RKO (cell line): ENCODE results near the gene ZNF655.

ENCODE experiments used
- DNase-seq: peaks from one replicate; pipeline ENCODE4 v3.0.0-alpha.2; 2016; ENCODE audit warnings: low spot score

ZNF655 gene

GRCh38 chr7:99606531-99606930 is 48.1 kb downstream of the ZNF655 start:
- no peak for DNase-seq

- DNase-seq, result no peak
Observed at GRCh38 chr7:99607548-99607947, 49.1 kb downstream of the ZNF655 start.

- no peak for DNase-seq
Observed at GRCh38 chr7:99614495-99614894, 56.1 kb downstream of the ZNF655 start.

GRCh38 chr7:99615989-99616358 is 57.5 kb downstream of the ZNF655 start:
- DNase-seq, result no peak

DNA sequence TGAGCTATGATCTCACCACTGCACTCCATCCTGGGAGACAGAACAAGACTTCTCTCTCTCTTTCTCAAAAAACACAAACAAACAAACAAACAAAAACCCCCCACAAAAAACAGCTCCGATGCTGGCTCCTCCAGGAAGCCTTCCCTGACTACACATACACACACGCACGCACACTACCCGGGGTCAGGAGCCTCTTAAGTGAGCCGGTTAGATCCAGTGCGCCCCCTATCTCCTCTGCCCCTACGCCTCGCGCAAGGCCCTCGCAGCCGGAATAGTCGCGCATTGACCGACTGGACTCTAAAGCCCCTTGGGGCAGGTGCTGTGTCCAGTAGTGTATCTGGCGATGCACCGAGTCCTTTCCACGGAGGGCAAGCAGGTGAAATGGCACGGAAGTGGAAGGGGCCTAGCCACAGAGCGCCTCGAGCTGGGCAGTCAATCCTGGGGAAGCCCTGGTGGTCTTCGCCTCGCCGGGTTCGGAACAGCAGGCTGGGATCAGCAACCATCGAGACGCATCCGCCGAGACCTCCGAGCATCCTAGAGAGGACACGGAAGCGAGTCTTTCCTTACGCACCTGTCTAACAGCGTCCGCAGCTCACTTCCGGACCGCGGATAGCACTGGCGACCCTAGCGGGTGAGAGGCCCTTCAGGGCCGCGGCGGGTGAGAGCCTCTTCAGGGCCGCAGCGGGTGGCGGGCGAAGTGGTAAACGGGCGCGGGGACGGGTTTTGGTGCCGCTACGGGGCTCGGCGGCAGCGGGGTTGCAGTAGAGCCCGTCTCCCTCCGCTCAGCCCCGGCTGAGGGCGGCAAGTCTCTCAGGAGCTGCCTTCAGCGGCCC is 58.1 kb downstream of the ZNF655 start, which contains the start of gene ZSCAN25:
Gene ZSCAN25, plus strand, starts transcription at position 588 of the 833 bp plus-strand sequence. CDS start 2,661 bp downstream, outside the sequence.
- peak; percentile 98 for DNase-seq

DNA sequence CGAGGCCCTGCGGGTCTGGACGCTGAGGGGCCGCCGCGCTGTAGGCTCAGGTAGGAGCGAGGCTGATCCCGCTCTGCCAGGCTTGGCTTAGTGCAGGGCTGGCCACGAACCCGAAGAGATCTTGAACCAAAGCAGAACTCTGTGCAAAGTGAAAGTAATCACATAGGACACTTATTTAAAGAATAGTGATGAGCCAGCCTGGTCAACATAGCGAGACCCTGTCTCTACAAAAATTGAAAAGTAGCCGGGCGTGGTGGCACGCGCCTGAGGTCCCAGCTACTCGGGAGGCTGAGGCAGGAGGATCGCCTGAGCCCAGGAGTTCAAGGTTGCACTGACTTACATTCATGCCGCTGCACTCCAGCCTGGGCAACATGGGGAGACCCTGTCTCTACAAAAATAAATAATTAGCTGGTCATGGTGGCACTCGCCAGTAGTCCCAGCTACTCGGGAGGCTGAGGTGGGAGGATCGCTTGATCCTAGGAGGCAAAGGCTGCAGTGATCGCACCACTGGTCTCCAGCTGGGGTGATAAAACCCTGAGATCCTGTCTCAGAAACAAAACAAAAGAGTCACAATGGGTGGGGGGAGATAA is 58.8 kb downstream of the ZNF655 start:
- DNase-seq, result peak; percentile 23

- DNase-seq, result peak; percentile 81
Observed at GRCh38 chr7:99618726-99619125, 60.3 kb downstream of the ZNF655 start.

DNA sequence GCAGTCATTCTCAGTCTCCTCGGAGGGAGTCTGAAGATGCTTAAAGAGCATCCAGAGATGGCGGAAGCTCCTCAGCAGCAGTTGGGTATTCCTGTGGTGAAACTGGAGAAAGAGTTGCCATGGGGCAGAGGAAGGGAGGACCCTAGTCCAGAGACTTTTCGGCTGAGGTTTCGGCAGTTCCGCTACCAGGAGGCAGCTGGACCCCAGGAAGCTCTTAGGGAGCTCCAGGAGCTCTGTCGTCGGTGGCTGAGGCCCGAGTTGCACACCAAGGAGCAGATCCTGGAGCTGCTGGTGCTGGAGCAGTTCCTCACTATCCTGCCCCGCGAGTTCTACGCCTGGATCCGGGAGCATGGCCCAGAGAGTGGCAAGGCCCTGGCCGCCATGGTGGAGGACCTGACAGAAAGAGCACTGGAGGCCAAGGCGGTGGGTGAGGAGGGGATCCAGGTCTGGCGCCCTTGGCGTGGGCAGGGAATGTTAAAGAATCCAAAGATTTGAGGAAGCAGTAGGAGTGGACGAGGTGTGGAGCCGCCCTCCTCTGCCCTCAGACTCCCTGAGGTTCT is 61.2 kb downstream of the ZNF655 start:
- DNase-seq, result no peak

DNA sequence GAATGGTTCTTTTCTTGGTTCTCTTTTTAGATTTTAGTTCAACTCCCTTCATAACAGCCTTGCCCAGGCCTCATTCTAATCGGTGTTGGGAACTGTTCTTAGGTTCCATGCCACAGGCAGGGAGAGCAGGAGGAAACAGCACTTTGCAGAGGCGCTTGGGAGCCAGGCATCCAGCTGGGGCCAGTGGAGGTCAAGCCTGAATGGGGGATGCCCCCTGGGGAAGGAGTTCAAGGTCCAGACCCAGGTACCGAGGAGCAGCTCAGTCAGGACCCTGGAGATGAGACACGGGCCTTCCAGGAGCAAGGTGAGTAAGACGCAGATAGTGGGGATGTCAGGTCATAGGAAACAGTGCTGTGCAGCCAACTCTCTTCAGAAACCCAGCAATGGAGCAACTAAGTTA is 62.8 kb downstream of the ZNF655 start:
- no peak for DNase-seq

DNA sequence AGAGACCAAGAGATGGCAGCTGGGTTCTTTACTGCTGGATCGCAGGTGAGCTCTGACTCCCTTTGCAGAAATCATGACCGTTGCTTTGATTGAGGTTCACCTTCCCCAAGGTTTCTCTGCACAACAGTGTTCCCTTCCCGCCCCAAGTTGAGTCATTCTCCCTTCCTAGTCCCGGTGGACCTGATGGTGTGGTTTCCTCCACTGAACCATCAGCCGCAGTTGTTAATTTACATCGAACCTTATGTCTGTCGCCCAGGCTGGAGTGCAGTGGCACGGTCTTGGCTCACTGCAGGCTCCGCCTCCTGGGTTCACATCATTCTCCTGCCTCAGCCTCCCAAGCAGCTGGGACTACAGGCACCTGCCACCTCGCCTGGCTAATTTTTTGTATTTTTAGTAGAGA is 64.2 kb downstream of the ZNF655 start:
- DNase-seq, result no peak

- DNase-seq, result no peak
Observed at GRCh38 chr7:99623091-99623693, 64.8 kb downstream of the ZNF655 start.

DNA sequence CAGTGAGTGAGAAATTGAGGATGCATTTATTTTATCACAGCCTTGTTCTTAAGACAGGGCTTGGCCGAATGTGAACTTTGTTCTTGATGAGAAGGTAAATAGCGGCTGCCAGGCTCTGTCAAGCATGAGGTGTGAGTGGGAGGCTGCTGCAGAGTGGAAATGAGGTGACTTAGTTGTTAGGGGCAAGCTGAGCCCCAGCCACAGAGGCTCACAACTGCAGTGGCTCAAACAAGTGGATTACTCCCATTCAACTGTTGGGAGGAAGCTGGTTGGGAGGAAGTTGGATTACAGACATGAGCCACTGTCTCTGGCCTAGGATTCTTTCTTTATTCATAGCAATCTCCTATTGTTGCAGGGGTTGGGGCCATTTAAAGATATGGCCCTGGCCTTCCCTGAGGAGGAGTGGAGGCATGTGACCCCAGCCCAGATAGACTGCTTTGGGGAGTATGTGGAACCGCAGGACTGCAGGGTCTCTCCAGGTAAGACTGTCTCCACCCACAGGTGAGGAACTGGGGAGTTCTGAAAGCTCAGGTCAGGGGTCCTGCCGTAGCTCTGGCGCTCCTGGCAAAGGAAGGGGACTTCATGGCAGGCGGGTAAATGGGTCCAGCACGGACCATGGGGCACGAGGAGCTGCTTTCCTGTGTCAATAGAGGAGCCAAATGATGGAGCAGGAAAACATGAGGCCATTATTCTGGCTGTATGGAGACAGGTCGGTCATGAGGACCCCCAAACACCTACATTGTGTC is 65.4 kb downstream of the ZNF655 start:
- DNase-seq, result no peak

- no peak for DNase-seq
Observed at GRCh38 chr7:99624484-99624883, 66.0 kb downstream of the ZNF655 start.

- no peak for DNase-seq
Observed at GRCh38 chr7:99625321-99625720, 66.9 kb downstream of the ZNF655 start.

DNA sequence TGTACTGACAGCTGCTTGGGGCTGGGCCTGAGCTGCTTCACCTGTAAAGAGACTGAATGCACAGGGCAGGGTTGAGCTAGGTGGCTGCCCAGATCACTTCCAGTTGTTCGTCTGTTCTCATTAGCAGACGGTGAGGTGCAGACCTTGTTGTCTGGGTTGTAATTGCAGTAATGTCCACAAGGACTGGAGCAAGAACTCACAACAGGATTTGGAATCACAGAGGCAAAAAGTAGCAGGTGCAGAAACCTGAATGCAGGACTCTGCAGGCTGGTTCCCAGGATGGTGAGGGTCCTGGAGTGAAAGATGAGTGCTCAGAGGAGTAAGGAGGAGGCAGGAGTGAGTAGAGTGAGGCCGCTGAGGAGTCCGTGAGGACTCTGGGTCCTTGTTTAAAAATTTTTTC is 67.5 kb downstream of the ZNF655 start:
- no peak for DNase-seq
